ENCODE measurements around the gene TEPSIN. TPM values are rescaled to one million over a fixed set of nuclear protein-coding genes. Genes with fewer than 3 reads are reported as not detected.

The TEPSIN gene
- total and polyA plus RNA-seq, 2 of the 8 experiments (the other 6 are each of a cell fraction or from before 2014, with no cell fraction given), result 22.9 to 28.0 TPM

DNA sequence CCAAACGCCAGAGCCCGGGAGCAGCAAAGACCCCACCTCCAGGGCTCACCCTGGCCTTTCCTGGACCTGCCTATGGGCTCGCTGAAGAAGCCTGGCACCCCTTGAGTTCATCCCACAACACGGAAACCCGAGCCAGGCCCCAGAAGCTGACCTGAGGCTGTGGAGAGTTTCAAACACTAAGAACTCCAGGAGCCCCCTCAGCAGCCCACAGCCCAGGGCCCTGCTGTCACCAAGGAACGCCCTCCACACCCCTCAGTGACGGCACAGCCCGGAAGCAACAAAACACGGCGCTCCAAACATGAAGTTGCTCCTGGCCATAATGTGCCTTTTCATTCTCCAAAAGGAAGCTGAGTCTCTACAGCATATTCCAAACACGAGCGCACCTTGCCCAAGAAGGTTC lies 47.0 kb upstream of the TEPSIN start (continued):
- TF ChIP-seq CTCF (IDR thresholded peaks at IDR 0.05; ENCODE audit: control extremely low read depth in 1 of 3, insufficient read depth in 1 of 3, low read depth in 1 of 3, low read length in 3 of 3), result no peak
- TF ChIP-seq SP1 (IDR thresholded peaks at IDR 0.05; ENCODE audit: low read depth, low read length), result no peak
- no peak for TF ChIP-seq SP2 (IDR thresholded peaks at IDR 0.05; ENCODE audit: low read length)
- no peak for TF ChIP-seq JUND (IDR thresholded peaks at IDR 0.05; ENCODE audit: low read length)
- TF ChIP-seq SRF (IDR thresholded peaks at IDR 0.05; ENCODE audit: low read depth, low read length), result no peak
- TF ChIP-seq GTF2F1 (IDR thresholded peaks at IDR 0.05; ENCODE audit: borderline replicate concordance, low read depth, low read length), result no peak
- no peak for TF ChIP-seq RXRA (IDR thresholded peaks at IDR 0.05; ENCODE audit: insufficient read depth, low read depth, low read length)
- no peak for TF ChIP-seq TCF12 (IDR thresholded peaks at IDR 0.05; ENCODE audit: low read depth, low read length)

Data from H1 (cell line).